Tibial nerve (tissue), 4 donors: ENCODE data around the gene ERFL. TPM values are rescaled to one million over a fixed set of nuclear protein-coding genes. Genes with fewer than 3 reads are reported as not detected.
A peak's percentile ranks its signal among the peaks of the same experiment; 100 is the strongest.

Experiments
- DNase-seq, 2 donors: peaks; one replicate each; pipeline ENCODE4 v3.0.0-alpha.2; 2019; ENCODE audit warnings: low spot score in 2 of 2
- H3K27ac ChIP-seq, 4 donors: fragments of 200-600 bp; sonication (generic) in 3 of 4; one replicate each; pipeline ENCODE4 v1.5.1; 2017 to 2019; ENCODE audit warnings: mild to moderate bottlenecking in 1 of 4
- H3K27me3 ChIP-seq, 2 donors: fragments of 200-600 bp; sonication (generic) in 1 of 2; one replicate each; pipeline versions ENCODE4 v1.5.1 to v1.6.0; 2017 to 2019
- H3K36me3 ChIP-seq, 3 donors: fragments of 200-600 bp; sonication (generic); one replicate each; pipeline ENCODE4 v1.5.1; 2018 to 2019
- H3K4me1 ChIP-seq, 4 donors: fragments of 200-600 bp; sonication (generic) in 3 of 4; one replicate each; pipeline ENCODE4 v1.5.1; 2017 to 2019
- H3K4me3 ChIP-seq, 4 donors: fragments of 200-600 bp; sonication (generic) in 3 of 4; one replicate each; pipeline ENCODE4 v1.5.1; 2017 to 2019; ENCODE audit warnings: mild to moderate bottlenecking in 1 of 4, moderate library complexity in 1 of 4
- H3K9me3 ChIP-seq, 4 donors: fragments of 200-600 bp; sonication (generic) in 3 of 4; one replicate each; pipeline ENCODE4 v1.5.1; 2017 to 2019
- CTCF ChIP-seq, 5 experiments: fragments of 200-600 bp in 3 of 5; fragments of 450-650 bp in 2 of 5; sonication (generic) in 3 of 5; IDR thresholded peaks; one replicate each; pipeline ENCODE4 v1.5.1; 2016 to 2019; ENCODE audit warnings: antibody characterized with exemption in 5 of 5, mild to moderate bottlenecking in 3 of 5, moderate library complexity in 2 of 5
- EP300 ChIP-seq, 2 donors: sonication (generic); formaldehyde crosslinking; IDR thresholded peaks; one replicate each; pipeline ENCODE4 v1.6.1; 2017; ENCODE audit warnings: antibody characterized with exemption in 2 of 2, mild to moderate bottlenecking in 1 of 2
- POLR2A ChIP-seq, 2 donors: fragments of 450-650 bp; IDR thresholded peaks; one replicate each; pipeline ENCODE4 v1.6.1; 2017; ENCODE audit warnings: antibody characterized with exemption in 2 of 2, mild to moderate bottlenecking in 2 of 2, moderate library complexity in 2 of 2
- WGBS, 2 donors: methylation state at CpG; one replicate each; pipeline ENCODE4 v1.1.5; 2018; 5-methylcytosine and 5-hydroxymethylcytosine counted together
- total RNA-seq, 4 donors: library from RNA; depleted of rRNA; stranded (reverse); fragments of >200 nt; gene quantifications; one replicate each; pipeline ENCODE4 v1.1.0, GENCODE V29; 2016

Gene ERFL
- total RNA-seq, 4 donors from 2014 or later, result 0.30 to 0.59 (median 0.42) TPM; not detected in 1

DNA sequence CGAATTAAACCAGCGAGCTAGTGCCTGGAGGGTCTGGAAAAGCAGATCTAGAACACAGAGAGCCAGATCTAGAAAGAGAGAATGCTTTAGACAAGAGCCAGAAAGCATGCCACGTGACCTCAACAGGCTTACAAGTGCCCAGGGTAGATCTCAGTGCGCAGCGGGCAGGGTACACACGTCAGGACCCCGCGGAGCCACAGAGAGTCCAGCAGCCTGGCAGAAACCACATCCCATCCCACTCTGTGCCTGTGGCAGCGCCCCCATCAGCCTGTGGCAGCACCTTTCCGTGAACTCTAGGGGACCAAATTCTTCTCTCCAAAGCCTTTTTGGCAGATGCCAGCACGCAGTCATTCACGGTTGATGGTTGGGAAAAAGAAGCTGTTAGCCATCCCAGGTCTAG is 39.3 kb downstream of the ERFL start:
- no peak for DNase-seq
- TF ChIP-seq POLR2A (IDR thresholded peaks at IDR 0.05), result no peak
- TF ChIP-seq CTCF (IDR thresholded peaks at IDR 0.05), result no peak
- TF ChIP-seq EP300 (IDR thresholded peaks at IDR 0.05), result no peak
- Histone ChIP-seq H3K27me3 (no peaks in the 10 kb centered on the region), H3K9me3 (no peaks in the 10 kb centered on the region), H3K4me1 (peaks cover 0 to 40% (median 13%) of the 10 kb centered on the region in 4 donors), H3K36me3 (peaks cover 0 to 56% (median 0%) of the 10 kb centered on the region in 3 donors), H3K27ac (no peak overlapping the region), H3K4me3 (no peak overlapping the region)
- 86 to 94% methylated on average over 12 of the region's 12 CpGs for WGBS, 2 donors

- 33 to 41% methylated on average over 9 to 15 of the region's 17 CpGs for WGBS, 2 donors
- Histone ChIP-seq H3K4me1 (peaks cover 0 to 40% (median 13%) of the 10 kb centered on the region in 4 donors), H3K4me3 (peak overlapping the region in 1 of 4 donors; percentile 28), H3K27ac (peak overlapping the region in 2 of 4 donors; percentile 16 to 82), H3K27me3 (no peaks in the 10 kb centered on the region), H3K36me3 (peaks cover 0 to 52% (median 0%) of the 10 kb centered on the region in 3 donors), H3K9me3 (no peaks in the 10 kb centered on the region)
- TF ChIP-seq CTCF (IDR thresholded peaks at IDR 0.05) (no peak), POLR2A (IDR thresholded peaks at IDR 0.05) (no peak), EP300 (IDR thresholded peaks at IDR 0.05) (no peak)
- no peak for DNase-seq
These were observed 40.4 kb downstream of the ERFL start for GRCh38 chr19:41887711-41888382.

DNA sequence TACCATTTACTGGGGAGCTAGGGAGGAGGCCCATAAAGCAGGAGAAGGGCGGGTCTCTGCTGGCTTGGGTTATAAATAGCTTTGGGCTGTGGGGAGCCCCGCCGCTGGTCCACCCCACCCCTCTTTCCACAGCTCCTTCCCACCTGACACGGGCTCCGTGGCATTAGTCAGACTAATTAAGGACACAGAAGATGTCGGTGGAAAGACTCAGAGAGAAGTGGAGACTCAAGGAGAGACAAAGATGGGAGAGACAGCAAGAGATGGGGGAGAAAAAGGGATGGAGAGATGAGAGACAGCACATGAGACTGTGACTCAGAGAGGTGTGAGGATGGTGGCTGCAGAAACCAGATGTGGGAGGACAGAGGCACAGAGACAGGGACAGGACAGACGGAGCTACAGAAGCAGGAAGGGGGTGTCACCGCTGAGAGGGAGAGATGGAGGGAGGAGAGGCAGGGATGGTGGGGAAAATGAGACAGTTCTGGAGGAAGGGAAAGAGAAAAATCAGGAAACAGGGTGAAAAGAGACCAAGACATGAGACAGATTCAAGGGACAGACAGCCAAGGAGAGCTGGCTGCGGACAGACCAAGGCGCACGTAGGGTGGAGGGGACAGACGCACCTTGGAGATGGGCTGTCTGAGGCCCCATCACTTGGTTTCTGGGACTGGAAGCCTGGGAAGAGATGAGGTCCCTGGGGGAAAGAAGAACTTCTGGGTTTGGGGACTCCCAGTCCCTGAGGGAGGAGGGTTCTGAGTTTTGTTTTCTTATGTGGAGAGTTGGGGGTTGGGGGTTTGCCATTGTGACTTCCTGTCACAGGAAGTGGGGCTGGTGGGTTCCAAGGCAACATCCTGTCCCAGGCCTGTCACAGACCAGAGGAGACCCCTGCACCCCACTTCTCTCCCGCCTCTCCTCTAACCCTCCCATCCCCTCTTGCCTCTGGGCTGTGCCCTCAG is 41.2 kb downstream of the ERFL start:
- Histone ChIP-seq H3K4me1 (peaks cover 0 to 48% (median 13%) of the 10 kb centered on the region in 4 donors), H3K27me3 (no peaks in the 10 kb centered on the region), H3K27ac (peak overlapping the region in 2 of 4 donors; percentile 16 to 82), H3K36me3 (peaks cover 0 to 44% (median 0%) of the 10 kb centered on the region in 3 donors), H3K4me3 (peak overlapping the region in 1 of 4 donors; percentile 28), H3K9me3 (no peaks in the 10 kb centered on the region)
- TF ChIP-seq EP300 (IDR thresholded peaks at IDR 0.05) (no peak), POLR2A (IDR thresholded peaks at IDR 0.05) (no peak), CTCF (IDR thresholded peaks at IDR 0.05) (no peak)
- DNase-seq, result no peak
- WGBS, 2 donors, result 57 to 60% methylated on average over 13 of the region's 13 CpGs

DNA sequence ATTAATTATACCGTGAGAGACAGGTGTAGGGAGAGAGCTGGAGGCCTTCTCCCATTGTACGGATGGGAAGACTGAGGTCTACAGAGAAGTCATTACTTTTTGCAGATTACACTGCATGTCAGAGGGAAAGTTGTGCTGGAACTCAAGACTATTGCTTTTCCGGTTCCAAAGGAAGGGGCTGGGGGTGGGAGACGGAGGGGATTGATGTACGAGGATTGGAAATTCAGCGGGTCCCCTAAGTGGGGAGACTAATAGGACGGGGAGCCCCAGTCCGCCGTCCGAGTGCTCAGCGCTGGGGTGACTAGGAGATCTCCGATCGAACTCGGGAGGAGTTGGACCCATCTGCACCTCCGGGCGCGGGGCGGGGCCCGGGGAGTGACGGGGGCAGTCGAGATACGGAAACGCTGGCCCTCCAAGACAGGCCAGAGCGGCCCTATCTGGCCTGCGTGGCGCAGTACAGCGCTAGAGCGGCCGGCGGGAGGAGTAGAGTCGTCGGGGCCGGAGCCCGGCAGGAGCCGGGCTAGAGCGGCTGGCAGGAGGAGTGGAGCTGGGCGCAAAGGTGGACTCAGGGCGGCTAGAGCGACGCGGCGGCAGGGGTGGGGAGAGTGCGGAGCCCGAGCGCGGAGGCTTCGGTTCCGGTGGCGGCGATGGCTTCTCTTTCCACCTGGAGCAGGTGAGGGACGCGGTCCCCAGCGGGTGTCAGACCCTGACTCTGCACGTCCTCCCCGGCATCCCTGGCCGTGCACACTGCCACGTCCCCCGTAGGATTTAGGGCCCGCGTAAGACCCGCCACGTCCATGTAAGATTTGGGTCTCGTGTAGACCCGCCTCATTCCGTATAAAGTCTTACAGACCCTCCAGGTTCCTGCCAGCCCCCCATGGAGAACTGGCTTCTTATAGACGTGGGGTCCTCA is 44.2 kb downstream of the ERFL start:
- no peaks in the 10 kb centered on the region for H3K27me3 ChIP-seq
- peaks cover 0 to 14% (median 0%) of the 10 kb centered on the region in 3 donors for H3K36me3 ChIP-seq
- no peaks in the 10 kb centered on the region for H3K9me3 ChIP-seq
- DNase-seq, result peak; percentile 80 to 84
- 1 to 2% methylated on average over 43 to 48 of the region's 66 CpGs for WGBS, 2 donors
- peak overlapping the region; percentile 75 to 99 (median 92) for H3K4me3 ChIP-seq
- TF ChIP-seq POLR2A (IDR thresholded peaks at IDR 0.05), result peak in 1 of 2 donors; percentile 58
- TF ChIP-seq CTCF (IDR thresholded peaks at IDR 0.05), result peak in 2 of 5 experiments; percentile 40 to 63
- peak; percentile 81 to 93 for TF ChIP-seq EP300 (IDR thresholded peaks at IDR 0.05)
- H3K27ac ChIP-seq, result peak overlapping the region in 3 of 4 donors; percentile 82 to 97 (median 89)
- H3K4me1 ChIP-seq, result peaks cover 0 to 49% (median 13%) of the 10 kb centered on the region in 4 donors
